Gastrocnemius medialis (tissue), 4 donors: Measurements from ENCODE around the gene ENTREP1.

Experiments used
- POLR2A ChIP-seq, 2 donors: fragments of 450-650 bp; IDR thresholded peaks; one replicate each; pipeline ENCODE4 v1.6.1; 2017; ENCODE audit warnings: antibody characterized with exemption in 2 of 2, mild to moderate bottlenecking in 2 of 2, moderate library complexity in 2 of 2
- TF ChIP-seq, protein P1 (sequence below), 5 experiments: fragments of 450-650 bp in 3 of 5; fragments of 200-600 bp in 2 of 5; sonication (generic) in 2 of 5; IDR thresholded peaks in 4 of 5; conservative IDR thresholded peaks in 1 of 5; 1 replicate in 4 of 5; 2 replicates in 1 of 5; pipeline ENCODE4 v1.5.1; 2016 to 2019; ENCODE audit warnings: antibody characterized with exemption in 5 of 5, mild to moderate bottlenecking in 3 of 5, moderate library complexity in 3 of 5

DNA sequence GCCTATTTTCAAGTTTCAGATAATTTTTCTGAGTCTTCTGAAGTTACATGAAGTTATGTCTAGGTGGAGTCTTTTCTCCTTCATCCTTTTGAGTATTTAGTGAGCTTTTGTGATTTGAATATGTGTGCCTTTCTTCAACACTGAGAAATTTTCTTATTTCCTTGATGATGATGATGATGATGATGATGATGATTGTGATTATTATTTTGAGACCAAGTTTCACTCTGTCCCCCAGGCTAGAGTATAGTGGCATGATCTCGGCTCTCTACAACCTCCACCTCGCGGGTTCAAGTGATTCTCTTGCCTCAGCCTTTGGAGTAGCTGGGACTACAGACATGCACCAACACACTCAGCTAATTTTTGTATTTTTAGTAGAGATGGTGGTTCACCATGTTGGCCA lies 26.2 kb downstream of the ENTREP1 start:
- TF ChIP-seq POLR2A (IDR thresholded peaks at IDR 0.05) = no peak
- TF ChIP-seq, protein P1, sequence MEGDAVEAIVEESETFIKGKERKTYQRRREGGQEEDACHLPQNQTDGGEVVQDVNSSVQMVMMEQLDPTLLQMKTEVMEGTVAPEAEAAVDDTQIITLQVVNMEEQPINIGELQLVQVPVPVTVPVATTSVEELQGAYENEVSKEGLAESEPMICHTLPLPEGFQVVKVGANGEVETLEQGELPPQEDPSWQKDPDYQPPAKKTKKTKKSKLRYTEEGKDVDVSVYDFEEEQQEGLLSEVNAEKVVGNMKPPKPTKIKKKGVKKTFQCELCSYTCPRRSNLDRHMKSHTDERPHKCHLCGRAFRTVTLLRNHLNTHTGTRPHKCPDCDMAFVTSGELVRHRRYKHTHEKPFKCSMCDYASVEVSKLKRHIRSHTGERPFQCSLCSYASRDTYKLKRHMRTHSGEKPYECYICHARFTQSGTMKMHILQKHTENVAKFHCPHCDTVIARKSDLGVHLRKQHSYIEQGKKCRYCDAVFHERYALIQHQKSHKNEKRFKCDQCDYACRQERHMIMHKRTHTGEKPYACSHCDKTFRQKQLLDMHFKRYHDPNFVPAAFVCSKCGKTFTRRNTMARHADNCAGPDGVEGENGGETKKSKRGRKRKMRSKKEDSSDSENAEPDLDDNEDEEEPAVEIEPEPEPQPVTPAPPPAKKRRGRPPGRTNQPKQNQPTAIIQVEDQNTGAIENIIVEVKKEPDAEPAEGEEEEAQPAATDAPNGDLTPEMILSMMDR (IDR thresholded peaks at IDR 0.05 in 4 of 5, conservative IDR thresholded peaks at IDR 0.05 in 1 of 5) = no peak
